Activated T-cell treated with anti-CD3 and anti-CD28 coated beads, Interleukin-2, amount 50 U/mL, for 24 hours (primary cell): Measurements from ENCODE around the gene PKD2.
"Not testable (repeated sequence)": the region's sequence is repeated elsewhere in the genome, so short reads cannot be mapped to it uniquely, and the experiment has no call there.

Experiments
- DNase-seq: peaks from one replicate; pipeline ENCODE4 v3.0.0-alpha.2; 2020
- H3K27ac Mint-ChIP-seq: 2 replicates; pipeline ENCODE4 v1.8.0; 2020; ENCODE audit warnings: mild to moderate bottlenecking, mixed read lengths
- H3K27me3 Mint-ChIP-seq: 2 replicates; pipeline ENCODE4 v1.8.0; 2020; ENCODE audit warnings: mixed read lengths
- H3K36me3 Mint-ChIP-seq: 2 replicates; pipeline ENCODE4 v1.8.0; 2020; ENCODE audit warnings: low read depth, mixed read lengths
- H3K4me1 Mint-ChIP-seq: 2 replicates; pipeline ENCODE4 v1.8.0; 2020; ENCODE audit warnings: low read depth, mixed read lengths
- H3K4me3 Mint-ChIP-seq: 2 replicates; pipeline ENCODE4 v1.8.0; 2020; ENCODE audit warnings: mild to moderate bottlenecking, moderate library complexity, mixed read lengths
- H3K9me3 Mint-ChIP-seq: 2 replicates; pipeline ENCODE4 v1.8.0; 2020; ENCODE audit warnings: mixed read lengths

Gene PKD2

GRCh38 chr4:87979810-87980209 lies 27.6 kb upstream of the PKD2 start:
- H3K27ac Mint-ChIP-seq, result no peak overlapping the region
- peaks cover 9% of the 10 kb centered on the region for H3K4me1 Mint-ChIP-seq
- H3K4me3 Mint-ChIP-seq, result no peak overlapping the region
- H3K27me3 Mint-ChIP-seq, result peaks cover 39% of the 10 kb centered on the region
- no peaks in the 10 kb centered on the region for H3K9me3 Mint-ChIP-seq
- no peak for DNase-seq
- H3K36me3 Mint-ChIP-seq, result no peaks in the 10 kb centered on the region

- Mint-ChIP-seq H3K4me1 (no peaks in the 10 kb centered on the region), H3K4me3 (no peak overlapping the region), H3K9me3 (no peaks in the 10 kb centered on the region), H3K36me3 (no peaks in the 10 kb centered on the region), H3K27me3 (peaks cover 41% of the 10 kb centered on the region), H3K27ac (no peak overlapping the region)
- no peak for DNase-seq
Measured at GRCh38 chr4:87981486-87981885, 25.9 kb upstream of the PKD2 start.

- Mint-ChIP-seq H3K27ac (no peak overlapping the region), H3K36me3 (no peaks in the 10 kb centered on the region), H3K27me3 (peaks cover 41% of the 10 kb centered on the region), H3K4me1 (no peaks in the 10 kb centered on the region), H3K4me3 (no peak overlapping the region), H3K9me3 (no peaks in the 10 kb centered on the region)
- DNase-seq, result no peak
Measured at GRCh38 chr4:87982036-87982435, 25.4 kb upstream of the PKD2 start.

- Mint-ChIP-seq H3K27me3 (peaks cover 42% of the 10 kb centered on the region), H3K36me3 (no peaks in the 10 kb centered on the region), H3K27ac (no peak overlapping the region), H3K9me3 (no peaks in the 10 kb centered on the region), H3K4me3 (no peak overlapping the region), H3K4me1 (no peaks in the 10 kb centered on the region)
- DNase-seq, result no peak
Measured at GRCh38 chr4:87982446-87983010, 24.9 kb upstream of the PKD2 start.

GRCh38 chr4:87983996-87984395 lies 23.4 kb upstream of the PKD2 start:
- Mint-ChIP-seq H3K27ac (no peak overlapping the region), H3K4me3 (no peak overlapping the region), H3K27me3 (peaks cover 36% of the 10 kb centered on the region), H3K4me1 (no peaks in the 10 kb centered on the region), H3K36me3 (no peaks in the 10 kb centered on the region), H3K9me3 (no peaks in the 10 kb centered on the region)
- no peak for DNase-seq

- Mint-ChIP-seq H3K4me1 (no peaks in the 10 kb centered on the region), H3K9me3 (no peaks in the 10 kb centered on the region), H3K27me3 (peaks cover 27% of the 10 kb centered on the region), H3K27ac (no peak overlapping the region), H3K4me3 (no peak overlapping the region), H3K36me3 (no peaks in the 10 kb centered on the region)
- peak; percentile 38 for DNase-seq
Measured at GRCh38 chr4:87985097-87985886, 22.1 kb upstream of the PKD2 start.

GRCh38 chr4:87985887-87986200 lies 21.6 kb upstream of the PKD2 start:
- peaks cover 27% of the 10 kb centered on the region for H3K27me3 Mint-ChIP-seq
- no peak for DNase-seq
- H3K36me3 Mint-ChIP-seq, result no peaks in the 10 kb centered on the region
- H3K4me1 Mint-ChIP-seq, result peaks cover 1% of the 10 kb centered on the region
- no peaks in the 10 kb centered on the region for H3K9me3 Mint-ChIP-seq
- no peak overlapping the region for H3K27ac Mint-ChIP-seq
- H3K4me3 Mint-ChIP-seq, result no peak overlapping the region

GRCh38 chr4:87986508-87986907 lies 20.9 kb upstream of the PKD2 start:
- Mint-ChIP-seq H3K27me3 (peaks cover 23% of the 10 kb centered on the region), H3K4me3 (no peak overlapping the region), H3K36me3 (no peaks in the 10 kb centered on the region)

GRCh38 chr4:87989765-87990164 lies 17.7 kb upstream of the PKD2 start:
- peaks cover 29% of the 10 kb centered on the region for H3K27me3 Mint-ChIP-seq
- H3K27ac Mint-ChIP-seq, result no peak overlapping the region
- H3K9me3 Mint-ChIP-seq, result no peaks in the 10 kb centered on the region
- H3K4me1 Mint-ChIP-seq, result peaks cover 7% of the 10 kb centered on the region
- H3K36me3 Mint-ChIP-seq, result no peaks in the 10 kb centered on the region
- H3K4me3 Mint-ChIP-seq, result no peak overlapping the region
- no peak for DNase-seq

More at GRCh38 chr4:87986508-87986907, 20.9 kb upstream of the PKD2 start:
- H3K27ac Mint-ChIP-seq, result no peak overlapping the region
- H3K9me3 Mint-ChIP-seq, result no peaks in the 10 kb centered on the region
- peaks cover 6% of the 10 kb centered on the region for H3K4me1 Mint-ChIP-seq
- DNase-seq, result no peak

GRCh38 chr4:87995435-87995834 lies 12.0 kb upstream of the PKD2 start:
- no peaks in the 10 kb centered on the region for H3K36me3 Mint-ChIP-seq
- DNase-seq, result no peak
- peaks cover 6% of the 10 kb centered on the region for H3K4me1 Mint-ChIP-seq
- peaks cover 20% of the 10 kb centered on the region for H3K27me3 Mint-ChIP-seq
- no peaks in the 10 kb centered on the region for H3K9me3 Mint-ChIP-seq
- no peak overlapping the region for H3K4me3 Mint-ChIP-seq
- no peak overlapping the region for H3K27ac Mint-ChIP-seq

- H3K4me1 Mint-ChIP-seq, H3K36me3 Mint-ChIP-seq, DNase-seq, H3K9me3 Mint-ChIP-seq, H3K27ac Mint-ChIP-seq, H3K4me3 Mint-ChIP-seq: not testable (repeated sequence)
- H3K27me3 Mint-ChIP-seq, result peaks cover 12% of the 10 kb centered on the region
Measured at GRCh38 chr4:87999191-87999691, 8.2 kb upstream of the PKD2 start.

GRCh38 chr4:88001871-88002270 lies 5.6 kb upstream of the PKD2 start:
- DNase-seq, result no peak
- Mint-ChIP-seq H3K4me3 (no peak overlapping the region), H3K9me3 (no peaks in the 10 kb centered on the region), H3K27me3 (peaks cover 8% of the 10 kb centered on the region), H3K4me1 (peaks cover 5% of the 10 kb centered on the region), H3K36me3 (no peaks in the 10 kb centered on the region), H3K27ac (no peak overlapping the region)

GRCh38 chr4:88002786-88003185 lies 4.6 kb upstream of the PKD2 start:
- no peaks in the 10 kb centered on the region for H3K36me3 Mint-ChIP-seq
- no peak for DNase-seq
- H3K4me3 Mint-ChIP-seq, result no peak overlapping the region
- peaks cover 9% of the 10 kb centered on the region for H3K27me3 Mint-ChIP-seq
- peaks cover 6% of the 10 kb centered on the region for H3K4me1 Mint-ChIP-seq
- no peaks in the 10 kb centered on the region for H3K9me3 Mint-ChIP-seq
- H3K27ac Mint-ChIP-seq, result no peak overlapping the region

- H3K36me3 Mint-ChIP-seq, result no peaks in the 10 kb centered on the region
- peaks cover 6% of the 10 kb centered on the region for H3K4me1 Mint-ChIP-seq
- peaks cover 9% of the 10 kb centered on the region for H3K27me3 Mint-ChIP-seq
- H3K9me3 Mint-ChIP-seq, result no peaks in the 10 kb centered on the region
- no peak for DNase-seq
- H3K27ac Mint-ChIP-seq, result no peak overlapping the region
- H3K4me3 Mint-ChIP-seq, result no peak overlapping the region
Measured at GRCh38 chr4:88003261-88003660, 4.2 kb upstream of the PKD2 start.

- H3K27me3 Mint-ChIP-seq, result peaks cover 13% of the 10 kb centered on the region
- H3K9me3 Mint-ChIP-seq, result no peaks in the 10 kb centered on the region
- no peak for DNase-seq
- H3K27ac Mint-ChIP-seq, result no peak overlapping the region
- peaks cover 5% of the 10 kb centered on the region for H3K36me3 Mint-ChIP-seq
- H3K4me1 Mint-ChIP-seq, result peaks cover 15% of the 10 kb centered on the region
- H3K4me3 Mint-ChIP-seq, result no peak overlapping the region
Measured at GRCh38 chr4:88005076-88005475, 2.4 kb upstream of the PKD2 start.
